GM21619 (cell line): ENCODE data around the gene BEGAIN.

Experiments
- ATAC-seq: cut with Tn5 transposase; IDR thresholded peaks from one replicate; pipeline ENCODE4 v1.9.1; 2021; ENCODE audit not compliant: unreplicated experiment

The BEGAIN gene

DNA sequence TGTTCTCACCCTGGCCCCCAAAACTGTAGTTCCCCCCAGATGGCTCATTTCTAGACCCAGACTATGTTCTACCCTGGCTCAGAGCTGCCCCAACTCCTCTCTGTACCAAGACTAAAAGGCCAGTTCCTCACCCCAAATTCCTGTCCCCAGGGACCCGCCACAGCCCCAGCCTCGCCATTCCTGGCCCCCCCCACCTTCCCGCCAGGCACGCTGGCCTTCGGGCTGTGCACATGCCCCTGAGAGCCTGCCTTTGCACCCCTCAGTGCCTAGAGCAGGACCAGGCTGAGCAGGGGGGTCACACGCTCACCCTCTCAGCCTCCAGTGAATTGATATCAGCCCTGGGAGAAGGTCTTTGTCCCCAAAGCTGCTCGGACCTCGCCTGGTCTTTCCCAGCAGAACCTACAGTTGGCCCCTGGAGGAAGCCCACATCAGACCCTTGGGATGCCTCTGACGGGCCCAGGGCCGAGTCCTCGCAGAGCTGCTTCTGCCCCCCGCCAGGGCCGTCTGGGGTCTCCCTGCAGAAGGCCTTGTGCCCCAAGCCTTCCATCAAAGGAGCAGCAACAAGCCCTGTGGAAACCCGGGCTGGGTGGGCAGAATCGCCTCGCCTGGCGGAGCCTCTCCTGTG lies 32.4 kb downstream of the BEGAIN start:
- no peak for ATAC-seq

DNA sequence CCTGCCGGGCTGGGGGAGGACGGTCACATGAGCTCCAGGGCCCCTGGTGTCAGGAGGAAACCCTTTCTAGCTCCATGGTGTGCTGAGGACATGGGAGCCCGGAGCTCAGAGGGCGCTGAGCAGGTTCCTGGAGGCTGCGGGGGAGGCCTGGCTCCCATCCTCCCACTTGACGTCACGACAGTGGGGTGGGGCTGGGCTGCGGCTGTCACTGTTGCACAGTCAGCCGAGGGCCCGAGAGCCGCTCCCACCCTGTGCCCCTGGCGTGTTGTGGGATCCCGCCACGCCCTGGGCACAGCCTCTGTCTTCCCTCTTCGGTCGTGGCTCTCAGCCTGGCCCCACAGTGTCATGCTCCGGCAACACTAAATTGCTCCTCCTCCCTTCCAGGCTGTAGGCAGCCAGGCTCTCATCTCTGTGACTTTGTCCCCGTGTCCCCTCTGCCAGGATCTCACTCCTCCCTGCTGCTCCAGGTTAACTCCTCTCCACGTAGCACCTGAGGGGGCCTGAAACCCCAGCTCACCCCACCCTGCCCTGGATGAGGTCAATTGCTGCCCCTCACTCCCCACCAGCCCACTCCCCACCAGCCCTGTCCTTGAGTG lies 33.0 kb downstream of the BEGAIN start:
- ATAC-seq: no peak

DNA sequence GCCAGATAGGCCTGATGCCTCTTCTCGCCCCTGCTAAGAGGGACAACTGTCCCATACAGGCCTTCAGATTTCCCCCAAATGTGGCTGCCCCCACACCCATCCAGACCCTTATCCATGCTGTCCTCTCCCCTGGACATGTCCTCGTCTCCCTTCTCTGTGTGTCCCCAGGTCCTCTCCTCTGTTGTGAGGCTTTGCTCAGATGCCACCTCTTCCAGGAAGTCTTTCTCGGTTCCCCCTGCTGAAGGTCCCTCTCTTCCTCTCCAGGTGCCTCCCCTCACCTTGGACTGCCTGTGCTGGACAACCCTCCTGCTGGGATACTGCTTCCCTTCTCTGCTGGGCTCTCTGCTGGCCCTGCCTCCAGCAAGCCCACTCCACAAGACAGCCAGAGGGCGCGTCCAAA lies 33.7 kb downstream of the BEGAIN start:
- ATAC-seq: no peak

DNA sequence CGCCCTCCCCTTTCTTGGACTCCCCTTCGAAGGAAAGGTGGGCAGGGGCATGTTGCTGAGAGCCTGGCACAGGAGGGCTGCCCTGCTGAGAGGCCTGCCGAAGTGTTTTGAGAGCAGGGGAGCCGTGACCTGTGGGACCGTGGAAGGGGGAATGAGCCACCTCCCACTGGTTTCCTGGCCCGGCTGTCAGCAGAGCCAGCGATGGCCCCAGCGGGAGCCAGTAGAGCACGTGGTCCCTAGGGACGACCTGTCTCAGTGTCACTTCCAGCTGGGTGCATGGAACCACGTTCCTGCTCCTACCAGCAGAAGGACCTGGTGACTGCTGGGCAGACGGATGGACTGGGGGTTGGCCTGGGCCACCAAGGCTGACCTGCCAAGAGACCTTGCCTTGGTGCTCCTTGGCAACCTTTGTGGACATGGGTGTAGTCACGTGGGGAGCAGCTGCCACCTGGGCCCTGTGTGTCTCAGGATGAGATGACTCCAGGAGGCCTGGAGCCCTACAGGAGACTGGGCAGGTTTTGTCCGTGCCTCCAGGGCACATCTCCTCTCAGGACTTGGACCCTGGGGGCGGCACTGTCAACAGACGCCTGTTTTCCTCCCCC lies 34.6 kb downstream of the BEGAIN start:
- no peak for ATAC-seq

DNA sequence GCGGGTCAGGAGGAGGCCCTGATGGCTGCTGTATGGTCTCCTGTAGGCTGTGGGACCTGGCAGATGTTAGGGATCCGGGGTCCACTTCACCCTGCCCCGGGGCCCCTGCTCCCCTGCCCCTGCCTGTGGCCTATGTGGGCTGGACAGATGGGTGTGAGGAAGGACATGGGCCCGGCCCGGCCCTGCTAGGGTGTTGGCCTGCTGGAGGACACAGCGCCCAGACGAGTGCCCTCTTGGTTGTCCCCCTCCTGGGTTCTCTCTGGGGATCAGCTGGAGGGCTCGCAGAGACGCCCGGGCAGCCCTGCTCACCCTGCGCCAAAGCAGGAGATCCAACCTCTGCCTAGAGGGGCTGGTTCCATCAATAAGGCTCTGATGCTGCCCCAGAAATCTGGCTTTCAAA lies 36.2 kb downstream of the BEGAIN start:
- no peak for ATAC-seq

DNA sequence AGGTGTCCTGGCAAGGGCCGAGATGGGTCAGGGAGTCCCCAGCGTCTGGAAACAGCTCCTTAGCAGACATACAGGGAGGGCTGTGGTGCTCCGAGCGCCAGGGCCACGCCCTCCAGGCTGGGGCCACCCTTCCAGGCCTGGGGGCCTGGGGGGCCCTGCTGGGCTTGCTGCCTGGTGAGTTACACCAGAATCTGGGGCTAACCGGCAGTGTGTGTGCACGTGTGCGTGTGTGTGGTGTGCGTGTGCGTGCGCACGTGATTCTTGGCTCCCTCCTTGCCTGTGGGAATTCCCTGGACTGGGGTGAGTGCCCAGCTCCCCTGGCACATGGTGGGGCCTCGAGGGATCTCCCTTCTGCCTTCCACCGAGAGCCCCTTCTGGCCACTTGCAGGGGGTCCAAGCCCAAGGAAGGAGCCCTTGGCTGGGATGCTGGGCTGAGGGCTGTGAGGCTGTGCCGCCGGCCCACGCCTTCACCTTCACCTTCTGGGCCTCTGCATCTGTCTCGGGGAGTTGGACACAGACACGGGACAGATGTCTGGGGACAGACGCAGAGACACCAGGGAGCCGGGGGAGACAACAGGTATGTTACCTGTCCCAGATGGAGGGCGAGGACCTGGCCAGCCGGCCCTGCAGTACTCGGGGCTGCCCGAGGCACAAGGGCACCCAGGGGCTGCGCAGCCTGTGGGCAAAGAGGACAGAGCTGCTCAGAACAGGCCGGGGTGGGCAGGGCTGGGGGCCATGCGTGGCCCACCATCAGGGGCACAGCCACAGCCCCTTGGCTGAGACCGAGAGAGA lies 37.2 kb downstream of the BEGAIN start:
- no peak for ATAC-seq

DNA sequence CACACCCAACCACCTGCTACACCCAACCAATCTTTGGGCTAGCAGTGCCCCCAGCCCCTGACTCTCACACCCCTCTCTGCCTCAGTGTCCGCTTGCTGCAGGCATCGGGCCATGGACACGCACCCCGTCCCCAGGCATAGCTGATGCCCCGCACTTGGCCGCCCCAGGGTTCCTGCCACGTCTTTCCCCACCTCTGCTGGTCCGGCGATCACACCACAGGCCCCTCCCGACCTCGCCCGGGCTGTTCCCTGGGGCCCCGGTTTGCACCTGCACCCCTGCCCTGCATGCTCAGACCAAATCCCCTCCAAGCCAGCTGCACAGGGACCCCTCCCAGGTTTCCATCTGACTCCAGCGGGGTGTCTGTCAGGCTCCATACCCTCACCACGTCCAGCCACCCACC lies 38.3 kb downstream of the BEGAIN start:
- ATAC-seq: no peak

DNA sequence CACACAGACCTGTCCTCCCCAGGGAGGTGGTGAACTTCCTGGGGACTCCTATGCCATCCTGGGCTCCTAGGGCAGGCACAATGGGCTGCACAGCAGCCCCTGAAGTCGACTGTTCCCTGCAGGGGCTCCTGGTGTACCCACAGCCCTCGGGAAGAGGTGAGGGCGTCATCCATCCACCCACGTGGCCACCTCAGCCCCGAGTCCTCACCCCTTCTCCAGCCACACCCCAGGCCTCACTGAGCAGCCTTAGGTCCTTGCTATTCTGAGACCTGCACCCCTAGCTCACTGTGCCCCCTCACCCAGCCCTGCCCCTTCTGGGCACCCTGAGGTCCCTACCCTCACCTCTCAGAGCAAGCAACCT lies 38.9 kb downstream of the BEGAIN start:
- no peak for ATAC-seq

DNA sequence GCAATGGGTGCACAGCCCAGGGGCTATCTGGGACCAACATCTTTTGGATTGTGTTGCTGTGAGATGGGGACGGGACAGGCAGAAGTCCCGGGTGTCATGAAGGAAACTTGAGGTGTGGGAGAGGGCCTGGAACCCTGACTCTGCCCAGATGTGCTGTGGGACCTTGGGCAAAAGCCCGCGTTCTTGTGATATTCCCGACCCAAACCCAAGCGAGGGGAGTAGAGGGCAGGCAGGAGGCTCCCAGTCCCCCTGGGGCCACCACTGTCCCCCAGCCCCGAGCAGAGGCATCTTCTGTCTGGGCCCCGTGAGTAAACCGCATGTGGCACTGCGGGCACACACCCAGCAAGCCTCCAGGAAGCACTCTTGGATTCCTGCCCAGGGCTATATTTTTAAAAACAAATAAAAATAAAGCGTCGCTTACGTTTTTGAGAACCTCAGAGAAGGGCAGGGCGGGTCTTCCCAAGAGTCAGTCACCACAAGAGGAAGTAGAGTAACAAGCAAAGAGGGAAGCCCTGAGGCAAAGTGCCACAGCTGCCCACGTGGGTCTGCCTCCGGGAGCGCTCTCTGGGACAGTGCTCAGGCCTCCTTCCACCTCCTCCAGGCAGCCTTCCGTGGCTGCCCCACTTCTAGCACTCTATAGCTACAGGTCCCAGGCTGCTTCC lies 39.5 kb downstream of the BEGAIN start:
- ATAC-seq: no peak

DNA sequence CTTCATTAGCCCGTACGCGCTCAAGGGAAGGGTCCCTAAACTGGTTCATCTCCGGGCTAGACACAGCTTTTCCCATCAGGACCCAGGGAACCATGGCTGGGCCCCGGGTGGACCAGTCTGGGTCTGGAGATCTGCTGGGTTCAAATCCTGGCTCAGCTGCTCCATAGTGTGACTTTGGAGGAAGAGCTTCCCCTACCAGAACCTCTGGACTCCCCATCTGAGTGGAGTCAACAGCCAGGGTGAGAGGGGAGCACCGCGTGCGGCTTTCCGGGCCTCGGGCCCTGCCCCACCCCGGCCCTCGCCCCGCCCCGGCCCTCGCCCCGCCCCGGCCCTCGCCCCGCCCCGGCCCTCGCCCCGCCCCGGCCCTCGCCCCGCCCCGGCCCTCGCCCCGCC lies 41.2 kb downstream of the BEGAIN start:
- ATAC-seq: no peak

DNA sequence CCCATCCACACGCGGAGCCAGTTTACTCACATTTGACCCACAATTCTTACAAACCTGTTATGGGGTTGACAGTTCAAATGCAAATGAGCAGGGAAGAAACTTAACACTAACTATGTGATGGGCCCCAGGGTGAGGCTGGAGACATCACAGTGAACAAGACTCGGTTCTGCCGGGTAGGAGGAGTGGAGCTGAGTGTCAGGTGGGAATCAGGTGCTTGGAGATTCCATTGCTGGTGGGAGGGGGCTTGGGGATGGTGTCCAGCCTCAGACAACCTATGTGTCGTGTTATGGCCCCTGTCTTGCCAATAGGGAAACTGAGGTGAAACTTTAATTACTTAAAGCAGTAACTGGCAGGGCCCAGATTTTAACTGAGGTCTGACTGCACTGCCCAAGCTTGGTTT lies 41.9 kb downstream of the BEGAIN start:
- ATAC-seq: no peak

DNA sequence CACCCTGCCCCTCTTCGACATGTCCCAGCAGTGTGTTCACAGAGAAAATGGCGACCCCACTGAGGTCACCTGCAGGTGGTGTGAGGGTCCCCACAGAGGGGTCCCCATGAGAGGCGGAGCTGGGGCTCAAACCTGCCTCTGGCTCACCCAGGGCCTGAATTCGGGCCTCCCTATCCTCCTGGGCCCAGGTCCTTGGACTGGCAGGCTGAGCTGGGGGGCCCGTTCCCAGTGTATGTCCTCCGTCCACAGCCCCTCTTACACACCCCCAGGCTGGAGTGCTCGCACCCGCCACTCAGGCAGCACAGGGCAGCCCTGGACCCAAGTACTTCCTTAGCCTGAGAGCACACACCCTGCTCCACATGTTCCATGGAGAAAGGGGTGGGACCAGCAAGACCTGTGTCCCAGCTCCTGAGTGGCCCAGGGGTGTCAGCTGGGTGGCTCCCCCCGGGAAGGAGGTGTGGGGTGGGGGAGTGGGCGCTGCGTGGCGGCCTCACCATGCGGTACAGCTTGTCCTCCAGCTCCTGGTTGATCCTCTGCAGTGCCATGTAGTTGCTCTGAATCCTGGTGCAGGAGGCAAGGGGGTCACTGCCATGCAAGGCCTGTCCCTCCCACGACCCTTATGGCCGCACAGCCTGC lies 42.6 kb downstream of the BEGAIN start:
- ATAC-seq: no peak

DNA sequence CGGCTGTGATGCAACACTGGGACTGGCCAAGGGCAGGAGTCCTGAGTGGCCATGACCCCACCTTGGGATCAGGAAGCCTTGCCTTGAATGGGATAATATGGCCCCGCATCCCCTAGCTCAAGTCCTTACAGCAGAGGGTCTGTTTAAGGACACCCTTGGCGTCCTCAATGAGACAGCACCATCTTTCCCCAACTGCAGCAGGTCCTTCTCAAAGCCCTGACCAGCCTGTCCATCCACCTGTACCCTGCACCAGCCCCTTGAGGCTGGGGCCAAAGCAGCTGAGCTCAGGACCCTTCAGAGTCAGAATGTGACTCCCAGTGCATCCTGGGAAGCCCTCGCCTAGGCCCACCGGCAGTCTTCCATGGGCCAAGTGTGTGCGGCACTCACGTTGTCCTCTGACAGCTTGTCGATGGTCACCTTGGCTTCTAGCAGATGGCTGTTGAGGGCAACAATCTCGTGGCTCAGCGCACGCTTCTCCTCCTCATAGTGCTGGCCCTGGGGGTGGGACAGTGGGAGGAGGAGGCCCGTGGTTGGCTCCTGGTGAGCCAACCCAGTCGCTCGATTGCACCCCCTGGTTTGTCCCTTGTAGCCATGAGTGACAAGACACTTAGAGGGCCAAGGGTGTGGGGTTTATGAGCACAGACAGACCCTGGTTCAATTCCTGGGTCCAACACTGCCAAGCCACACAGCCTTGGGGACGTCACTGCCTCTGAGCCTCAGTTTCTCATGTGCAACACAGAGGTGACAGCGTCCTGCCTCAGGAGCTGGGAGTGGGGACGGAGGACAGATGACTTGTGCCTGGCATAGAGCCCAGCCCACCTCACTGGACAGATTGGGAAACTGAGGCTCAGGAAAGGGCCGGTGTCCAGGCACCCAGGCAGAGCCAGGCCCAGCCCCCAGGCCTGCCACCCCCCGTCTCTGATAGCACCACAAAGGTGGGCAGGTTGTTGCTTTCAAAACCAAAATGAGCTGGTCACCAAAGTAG lies 43.5 kb downstream of the BEGAIN start:
- ATAC-seq: no peak

DNA sequence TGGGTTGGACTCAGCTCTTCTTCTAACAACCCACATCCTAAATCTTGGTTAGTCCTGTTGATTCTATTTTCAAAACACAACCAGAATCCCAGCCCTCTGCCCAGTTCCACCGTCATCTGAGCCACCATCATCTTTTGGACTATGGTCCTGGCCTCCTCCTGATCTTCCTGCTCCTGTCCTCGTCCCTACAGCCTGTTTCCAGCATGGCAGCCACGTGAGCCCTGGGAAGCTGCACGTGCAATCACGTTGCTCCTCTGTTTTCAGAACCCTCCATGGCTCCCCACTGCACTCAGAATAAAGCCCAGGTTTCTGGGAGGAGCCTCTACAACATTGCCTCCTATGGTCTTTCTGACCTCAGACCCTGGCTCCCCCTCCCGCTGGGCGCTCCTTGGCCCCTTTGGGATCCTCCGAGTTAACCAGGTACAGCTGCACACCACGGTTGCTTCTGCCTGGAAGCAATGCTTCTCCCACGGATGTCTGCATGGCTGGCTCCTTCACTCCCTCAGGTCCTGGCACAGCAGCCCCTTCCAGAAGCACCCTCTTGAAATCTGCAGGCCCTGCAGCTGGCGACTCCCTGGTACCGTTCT lies 44.5 kb downstream of the BEGAIN start:
- ATAC-seq: no peak

DNA sequence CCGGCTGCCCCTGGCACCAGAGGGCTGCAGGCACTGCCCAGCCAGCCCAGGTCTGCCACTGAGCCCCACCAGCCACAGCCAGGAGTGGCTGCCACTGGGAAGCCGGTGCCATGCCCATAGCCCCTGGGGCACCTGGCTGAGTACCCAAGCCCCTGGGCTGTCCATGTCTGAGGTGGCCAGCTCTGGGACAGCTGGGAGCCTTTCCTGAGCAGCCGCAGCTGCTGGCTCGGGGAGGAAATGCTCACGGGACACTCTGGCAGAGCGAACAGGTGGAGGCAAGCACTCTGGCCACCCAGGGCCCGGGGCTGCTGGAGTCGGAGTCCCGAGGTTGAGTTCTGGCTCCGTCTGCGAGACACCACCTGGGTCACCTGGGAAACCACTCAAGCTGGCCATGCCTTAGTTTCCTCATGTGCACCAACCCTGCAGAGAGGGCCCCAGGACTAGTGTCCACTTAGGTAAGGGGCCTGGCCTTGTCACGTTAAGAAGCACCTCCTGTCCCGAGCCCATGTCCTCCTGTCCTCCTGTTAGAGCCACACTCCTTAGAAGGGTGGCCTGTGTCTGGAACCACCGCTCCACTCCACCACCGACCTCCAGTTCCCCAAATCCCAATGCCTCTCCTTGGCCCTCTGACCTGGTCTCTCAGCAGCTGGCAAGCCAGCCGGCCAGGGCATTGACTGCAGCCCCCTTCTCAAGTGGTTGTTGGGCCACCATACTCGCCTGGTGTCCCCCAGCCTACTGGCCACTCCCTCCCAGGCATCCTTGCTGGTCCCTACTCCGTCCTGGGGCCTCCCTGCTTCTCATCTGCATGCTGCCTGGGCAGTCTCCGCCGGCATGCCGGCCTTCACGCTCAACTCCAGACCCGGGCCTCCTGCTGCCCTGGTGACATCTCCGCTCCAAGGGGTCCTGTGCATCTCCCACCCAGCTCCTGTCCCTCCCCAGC lies 45.3 kb downstream of the BEGAIN start:
- no peak for ATAC-seq

DNA sequence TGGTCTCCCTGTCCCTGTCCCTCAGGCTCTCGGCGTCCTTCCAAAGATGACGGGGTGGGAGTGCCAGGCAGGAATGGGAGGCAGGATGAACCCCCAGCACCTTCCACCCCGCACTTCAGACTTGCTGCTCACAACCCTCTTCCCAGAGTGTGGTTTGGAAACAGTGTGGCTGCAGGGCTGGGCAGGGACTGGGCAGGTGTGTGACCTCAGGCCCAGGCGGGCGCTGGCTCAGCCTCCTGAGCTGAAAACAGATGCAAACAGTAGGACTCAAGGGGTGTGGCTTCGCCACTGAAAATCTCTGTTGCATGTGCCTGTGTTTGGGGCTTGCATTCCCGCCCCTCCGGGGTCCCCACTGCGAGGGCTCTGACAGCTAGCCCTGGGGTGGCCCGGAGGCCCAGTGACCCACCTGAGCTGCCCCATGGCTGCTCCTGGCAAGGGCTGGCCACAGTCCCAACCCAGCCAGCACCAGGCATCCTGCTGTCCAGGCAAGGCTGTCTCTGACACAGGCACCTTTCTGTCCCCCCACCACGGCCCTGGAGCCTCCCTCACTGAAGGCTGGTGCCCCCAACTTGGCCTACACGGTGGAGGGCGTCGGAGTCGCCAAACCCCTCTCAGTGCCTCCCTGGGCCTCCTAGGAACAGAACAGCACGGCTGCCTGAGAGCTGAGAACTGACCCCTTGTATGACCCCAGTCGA lies 46.1 kb downstream of the BEGAIN start:
- ATAC-seq: no peak

DNA sequence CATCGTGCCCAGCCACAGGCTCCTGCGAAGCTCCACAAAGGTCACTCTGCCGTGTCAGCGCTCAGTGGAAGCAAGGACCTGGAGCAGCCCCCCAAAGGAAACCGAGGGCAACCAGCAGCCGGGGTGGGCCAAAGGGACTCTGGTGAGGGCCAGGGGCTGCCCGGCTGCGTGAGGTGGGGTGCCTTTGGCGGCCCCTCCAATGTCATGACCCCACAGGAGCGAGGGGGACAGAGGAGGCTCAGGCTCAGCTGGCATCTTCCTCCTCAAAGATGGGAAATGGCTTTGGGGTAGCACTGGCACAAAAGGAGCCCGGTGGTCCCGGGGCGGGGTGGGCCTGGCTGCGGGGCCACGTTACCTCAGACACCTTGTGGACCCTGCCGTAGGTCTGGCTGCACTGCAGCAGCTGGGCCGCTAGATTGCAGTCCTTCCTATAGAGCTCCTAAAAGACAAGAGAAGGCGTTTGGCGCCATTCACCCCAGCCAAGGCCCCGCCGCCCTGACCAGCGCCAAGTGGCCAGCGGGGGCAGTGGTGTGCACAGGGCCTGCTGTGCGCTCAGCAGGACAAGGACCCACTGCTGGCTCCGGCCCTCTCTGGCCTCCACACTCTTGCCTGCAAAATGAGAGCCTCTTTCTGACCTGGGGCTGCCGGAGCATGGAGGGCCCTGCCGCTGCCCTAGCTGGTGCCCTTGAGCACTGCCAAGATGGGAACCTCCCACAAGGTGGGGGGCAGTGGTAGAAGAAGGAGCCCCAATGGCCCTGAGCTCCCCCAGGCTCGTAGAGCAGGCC lies 46.9 kb downstream of the BEGAIN start:
- ATAC-seq: no peak
